Adrenal gland (tissue), 12 donors: ENCODE data around the gene NSMF. TPM values are rescaled to one million over a fixed set of nuclear protein-coding genes. Genes with fewer than 3 reads are reported as not detected.

Experiments used
- DNase-seq, 7 donors: peaks; one replicate each; pipeline ENCODE4 v3.0.0-alpha.2; 2019 to 2020
- H3K27ac ChIP-seq, 5 donors: fragments of 200-600 bp; sonication (generic) in 4 of 5; 1 replicate in 3 of 5; 2 replicates in 2 of 5; pipeline versions ENCODE4 v1.5.1 to v1.8.0; 2016 to 2020; ENCODE audit warnings: mild to moderate bottlenecking in 1 of 5
- H3K27me3 ChIP-seq: fragments of 200-600 bp; 2 replicates; pipeline ENCODE4 v1.8.0; 2021
- H3K36me3 ChIP-seq, 2 donors: fragments of 200-600 bp; replicated peaks in 1 of 2; 1 replicate in 1 of 2; 2 replicates in 1 of 2; pipeline versions ENCODE4 v1.5.1 to v1.8.0; 2018 to 2022
- H3K4me1 ChIP-seq, 2 donors: fragments of 200-600 bp; replicated peaks in 1 of 2; 1 replicate in 1 of 2; 2 replicates in 1 of 2; pipeline versions ENCODE4 v1.5.1 to v1.8.0; 2018 to 2021
- H3K4me3 ChIP-seq, 4 donors: fragments of 200-600 bp; sonication (generic) in 3 of 4; one replicate each; pipeline ENCODE4 v1.5.1; 2016 to 2018
- H3K9me3 ChIP-seq, 3 donors: fragments of 200-600 bp; sonication (generic) in 1 of 3; replicated peaks in 1 of 3; 1 replicate in 2 of 3; 2 replicates in 1 of 3; pipeline versions ENCODE4 v1.5.1 to v1.8.0; 2016 to 2021
- POLR2A ChIP-seq, 2 donors: fragments of 450-650 bp; IDR thresholded peaks; one replicate each; pipeline ENCODE4 v1.6.1; 2017; ENCODE audit warnings: antibody characterized with exemption in 2 of 2, mild to moderate bottlenecking in 2 of 2, moderate library complexity in 1 of 2
- WGBS, 4 donors: extraction: QIAGEN DNeasy Blood & Tissue Kit in 2 of 4; methylation state at CpG; one replicate each; pipeline versions ENCODE4 v1.1.5 to v1.1.7; 2013 to 2017; 5-methylcytosine and 5-hydroxymethylcytosine counted together
- intact Hi-C, 2 donors: fragments of 100-400 bp; cut with DNase I; formaldehyde crosslinking; loops; one replicate each; pipeline versions ENCODE4 v1.14.1 to v1.15.0; 2022 to 2023
- polyA plus RNA-seq, 3 donors: library from polyadenylated mRNA; stranded (reverse); fragments of 200-250 nt in 2 of 3; fragments of 350-450 nt in 1 of 3; fragmentation: Illumina TruSeq in 1 of 3; extraction: RNeasy Lipid Tissue Mini Kit (QIAGEN cat#74804) in 1 of 3; gene quantifications; one replicate each; pipeline ENCODE4 v1.2.3, GENCODE V29; 2013 to 2014
- total RNA-seq, 9 donors: library from RNA; depleted of rRNA in 4 of 9; stranded (reverse); fragments of >200 nt in 4 of 9; fragments of 120-200 nt in 1 of 9; fragmentation: NEBNext Ultra II Directional in 1 of 9; extraction: Animal tissue kit (Norgen Biotek cat#: 25700) in 1 of 9; gene quantifications; one replicate each; pipeline versions ENCODE4 v1.1.0 to v1.2.4, GENCODE V29; 2013 to 2023
- TF ChIP-seq, protein P1 (sequence below), 6 experiments: fragments of 450-650 bp in 4 of 6; fragments of 200-600 bp in 2 of 6; sonication (generic) in 1 of 6; IDR thresholded peaks; 1 replicate in 5 of 6; 2 replicates in 1 of 6; pipeline versions ENCODE4 v1.5.1 to v1.8.0; 2016 to 2021; ENCODE audit warnings: antibody characterized with exemption in 6 of 6, mild to moderate bottlenecking in 2 of 6, moderate library complexity in 1 of 6
- donor health status: healthy with polysubstance abuse.
- donor health status: Bipolar disorder and iron deficiency.
- donor health status: DM: yes; HTN: yes; CAD: no.
- donor health status: DM: no; HTN: no; CAD: no.
- donor health status: DM: no; HTN: no; CAD: no.
- donor health status: DM: yes; HTN: yes; CAD: no.

The NSMF gene
- total and polyA plus RNA-seq, 12 donors = 8.7 to 118 (median 25.9) TPM

DNA sequence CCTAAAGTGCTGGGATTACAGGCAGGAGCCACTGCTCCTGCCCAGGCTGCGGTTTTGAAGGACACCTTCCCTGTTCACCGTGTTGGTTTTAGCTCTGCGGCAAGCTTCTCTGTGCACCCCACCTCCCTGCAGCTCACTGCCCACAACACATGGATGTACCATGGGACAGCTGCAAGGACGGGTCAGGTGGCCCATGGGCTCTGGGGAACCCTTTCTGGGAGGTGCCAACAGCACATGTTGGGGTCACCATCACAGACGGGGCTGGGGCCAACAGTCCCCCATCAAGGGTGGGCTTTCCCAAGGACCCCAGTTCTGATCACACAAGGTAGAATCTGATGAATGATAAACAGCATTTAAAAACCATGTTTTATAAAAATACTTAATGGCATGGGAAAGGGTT, 43.7 kb downstream of the NSMF start:
- no peak overlapping the region for H3K4me3 ChIP-seq
- H3K9me3 ChIP-seq = no peaks in the 10 kb centered on the region
- H3K4me1 ChIP-seq = peaks cover 16 to 17% of the 10 kb centered on the region in 2 donors
- no peak overlapping the region for H3K27ac ChIP-seq
- no peak for DNase-seq
- no peaks in the 10 kb centered on the region for H3K36me3 ChIP-seq
- H3K27me3 ChIP-seq = no peaks in the 10 kb centered on the region
- intact Hi-C loops = no loop called here
- WGBS, 4 donors = 85 to 90% (median 87%) methylated on average over 3 to 5 of the region's 5 CpGs
- TF ChIP-seq POLR2A (IDR thresholded peaks at IDR 0.05) = no peak
- TF ChIP-seq, protein P1, sequence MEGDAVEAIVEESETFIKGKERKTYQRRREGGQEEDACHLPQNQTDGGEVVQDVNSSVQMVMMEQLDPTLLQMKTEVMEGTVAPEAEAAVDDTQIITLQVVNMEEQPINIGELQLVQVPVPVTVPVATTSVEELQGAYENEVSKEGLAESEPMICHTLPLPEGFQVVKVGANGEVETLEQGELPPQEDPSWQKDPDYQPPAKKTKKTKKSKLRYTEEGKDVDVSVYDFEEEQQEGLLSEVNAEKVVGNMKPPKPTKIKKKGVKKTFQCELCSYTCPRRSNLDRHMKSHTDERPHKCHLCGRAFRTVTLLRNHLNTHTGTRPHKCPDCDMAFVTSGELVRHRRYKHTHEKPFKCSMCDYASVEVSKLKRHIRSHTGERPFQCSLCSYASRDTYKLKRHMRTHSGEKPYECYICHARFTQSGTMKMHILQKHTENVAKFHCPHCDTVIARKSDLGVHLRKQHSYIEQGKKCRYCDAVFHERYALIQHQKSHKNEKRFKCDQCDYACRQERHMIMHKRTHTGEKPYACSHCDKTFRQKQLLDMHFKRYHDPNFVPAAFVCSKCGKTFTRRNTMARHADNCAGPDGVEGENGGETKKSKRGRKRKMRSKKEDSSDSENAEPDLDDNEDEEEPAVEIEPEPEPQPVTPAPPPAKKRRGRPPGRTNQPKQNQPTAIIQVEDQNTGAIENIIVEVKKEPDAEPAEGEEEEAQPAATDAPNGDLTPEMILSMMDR (IDR thresholded peaks at IDR 0.05) = no peak

DNA sequence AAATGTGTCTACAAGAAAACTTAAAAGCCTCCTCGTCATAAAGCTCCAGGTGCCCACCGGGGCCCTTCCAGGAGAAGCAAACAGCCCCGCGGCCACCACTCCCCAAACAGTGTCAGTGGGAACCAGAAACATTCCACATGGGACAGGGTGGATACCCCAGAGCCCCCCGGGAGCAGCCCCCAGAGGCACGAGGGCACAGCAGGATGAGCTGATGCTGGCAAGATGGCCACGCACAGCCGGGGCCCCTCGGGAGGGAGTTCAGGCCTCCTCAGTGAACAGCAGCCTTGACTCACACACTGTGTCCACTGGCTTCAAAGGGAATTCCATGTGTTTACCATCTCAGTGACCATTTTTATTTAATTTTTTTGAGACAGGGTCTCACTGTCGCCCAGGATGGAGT, 46.7 kb downstream of the NSMF start:
- TF ChIP-seq, protein P1 (IDR thresholded peaks at IDR 0.05) = no peak
- TF ChIP-seq POLR2A (IDR thresholded peaks at IDR 0.05) = no peak
- DNase-seq = no peak
- Histone ChIP-seq H3K36me3 (no peaks in the 10 kb centered on the region), H3K27me3 (no peaks in the 10 kb centered on the region), H3K27ac (peak overlapping the region in 2 of 5 donors; percentile 41 to 67), H3K4me3 (no peak overlapping the region), H3K9me3 (no peaks in the 10 kb centered on the region), H3K4me1 (peaks cover 20% of the 10 kb centered on the region in 2 donors)
- WGBS, 4 donors = 72 to 88% (median 78%) methylated on average over 6 to 10 of the region's 10 CpGs
- intact Hi-C loops = no loop called here

DNA sequence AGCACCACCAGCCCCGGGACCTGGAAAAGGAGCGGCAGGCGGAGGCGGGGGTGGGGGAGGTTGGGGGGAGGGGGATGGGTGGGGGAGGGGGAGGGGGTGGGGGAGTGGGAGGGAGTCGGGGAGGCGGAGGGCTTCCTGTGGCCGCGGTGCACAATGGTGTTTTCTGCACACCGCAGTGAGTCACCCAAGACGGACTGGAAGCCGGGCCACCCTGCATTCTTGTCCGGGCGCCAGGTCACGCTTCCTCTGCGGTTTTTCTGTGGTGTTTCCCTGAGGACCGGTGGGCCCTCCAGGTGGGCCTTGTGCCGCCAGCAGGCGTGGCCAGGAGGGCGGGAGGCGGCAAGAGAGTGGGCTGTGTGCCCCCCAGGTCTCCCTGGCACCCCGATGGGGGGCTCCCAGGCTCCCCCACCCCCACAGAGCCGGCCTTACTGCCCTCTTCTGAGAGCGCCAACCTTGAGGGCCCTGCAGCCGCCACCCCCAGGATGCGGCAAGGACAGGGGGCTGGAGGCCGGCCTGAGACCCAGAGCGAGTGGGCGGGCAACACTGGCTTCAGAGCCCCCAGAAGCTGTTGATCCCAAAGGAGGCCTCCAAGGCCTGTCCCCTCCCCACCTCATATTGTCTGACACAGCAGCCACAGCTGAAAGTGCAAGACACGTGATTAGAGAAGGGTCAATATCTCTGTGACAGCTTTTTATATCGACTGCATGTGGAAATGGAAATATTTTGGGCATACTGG, 47.3 kb downstream of the NSMF start:
- no peak for TF ChIP-seq POLR2A (IDR thresholded peaks at IDR 0.05)
- TF ChIP-seq, protein P1 (IDR thresholded peaks at IDR 0.05) = no peak
- peaks cover 24 to 26% of the 10 kb centered on the region in 2 donors for H3K4me1 ChIP-seq
- DNase-seq = peak; percentile 80 to 95 (median 94)
- no peaks in the 10 kb centered on the region for H3K27me3 ChIP-seq
- intact Hi-C loops = no loop called here
- H3K4me3 ChIP-seq = peak overlapping the region in 1 of 4 donors; percentile 35
- WGBS, 4 donors = 14 to 24% (median 16%) methylated on average over 8 to 30 of the region's 30 CpGs
- peak overlapping the region; percentile 30 to 95 (median 67) for H3K27ac ChIP-seq
- no peaks in the 10 kb centered on the region for H3K36me3 ChIP-seq
- no peaks in the 10 kb centered on the region for H3K9me3 ChIP-seq

DNA sequence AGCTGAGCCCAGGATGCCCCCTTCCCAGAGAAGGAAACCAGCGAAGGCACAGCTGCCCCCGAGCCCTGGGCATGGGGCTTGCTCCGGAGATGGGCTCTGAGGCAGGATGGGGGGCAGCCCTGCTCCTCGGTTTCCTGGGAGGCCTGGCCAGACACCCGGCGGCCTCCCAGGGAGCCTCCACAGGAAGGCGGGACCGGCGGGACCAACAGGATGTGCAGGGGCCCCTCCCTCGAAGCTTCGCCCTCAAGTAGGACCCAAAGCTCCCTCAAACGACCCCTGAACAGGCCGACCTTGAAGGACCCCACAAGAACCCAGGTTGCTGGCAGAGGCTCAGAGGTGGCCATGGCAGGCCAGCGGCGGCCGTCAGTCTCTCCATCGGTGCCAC, 47.9 kb downstream of the NSMF start:
- Histone ChIP-seq H3K36me3 (no peaks in the 10 kb centered on the region), H3K4me3 (peak overlapping the region in 1 of 4 donors; percentile 22), H3K4me1 (peaks cover 28 to 32% of the 10 kb centered on the region in 2 donors), H3K27me3 (no peaks in the 10 kb centered on the region), H3K9me3 (no peaks in the 10 kb centered on the region), H3K27ac (peak overlapping the region in 1 of 5 donors; percentile 95)
- TF ChIP-seq, protein P1 (IDR thresholded peaks at IDR 0.05) = no peak
- TF ChIP-seq POLR2A (IDR thresholded peaks at IDR 0.05) = no peak
- intact Hi-C loops = no loop called here
- no peak for DNase-seq
- WGBS, 4 donors = 27 to 45% (median 35%) methylated on average over 7 to 17 of the region's 17 CpGs; no CpG with 5 or more reads in 1 of the 4 donors
